ENCODE data around the gene HOXD10. TPM values are rescaled to one million over a fixed set of nuclear protein-coding genes. Genes with fewer than 3 reads are reported as not detected.

The HOXD10 gene
- total and polyA plus RNA-seq, 2 donors: 4.1 to 14.1 TPM

GRCh38 chr2:176103742-176104315 lies 12.7 kb upstream of the HOXD10 start:
- Histone ChIP-seq H3K27ac (ENCODE audit: low read depth) (no peak overlapping the region), H3K36me3 (ENCODE audit: insufficient read depth) (no peaks in the 10 kb centered on the region), H3K4me1 (ENCODE audit: insufficient read depth) (no peaks in the 10 kb centered on the region), H3K4me3 (ENCODE audit: low read depth, low read length) (no peak overlapping the region)
- WGBS: 24% methylated on average over 17 of the region's 17 CpGs
- no peak for DNase-seq (ENCODE audit: extremely low spot score)

- Histone ChIP-seq H3K4me1 (ENCODE audit: insufficient read depth) (no peaks in the 10 kb centered on the region), H3K27ac (ENCODE audit: low read depth) (no peak overlapping the region)
Observed at GRCh38 chr2:176104316-176105077, 12.1 kb upstream of the HOXD10 start.

GRCh38 chr2:176105078-176105729 lies 11.4 kb upstream of the HOXD10 start:
- 31% methylated on average over 25 of the region's 25 CpGs for WGBS
- no peak overlapping the region for H3K27ac ChIP-seq (ENCODE audit: low read depth)
- no peaks in the 10 kb centered on the region for H3K4me1 ChIP-seq (ENCODE audit: insufficient read depth)
- no peak overlapping the region for H3K4me3 ChIP-seq (ENCODE audit: low read depth, low read length)
- DNase-seq (ENCODE audit: extremely low spot score): no peak
- no peaks in the 10 kb centered on the region for H3K36me3 ChIP-seq (ENCODE audit: insufficient read depth)

More at GRCh38 chr2:176104316-176105077, 12.1 kb upstream of the HOXD10 start:
- no peak for DNase-seq (ENCODE audit: extremely low spot score)
- Histone ChIP-seq H3K36me3 (ENCODE audit: insufficient read depth) (no peaks in the 10 kb centered on the region), H3K4me3 (ENCODE audit: low read depth, low read length) (no peak overlapping the region)
- WGBS: 3% methylated on average over 56 of the region's 56 CpGs

GRCh38 chr2:176105730-176106580 lies 10.6 kb upstream of the HOXD10 start:
- no peak for DNase-seq (ENCODE audit: extremely low spot score)
- WGBS: 46% methylated on average over 25 of the region's 25 CpGs

GRCh38 chr2:176106581-176107539 lies 9.7 kb upstream of the HOXD10 start, which contains the start of gene HOXD11:
TSS of gene HOXD11 (plus strand) at chr2:176107280. CDS start at chr2:176107356, 76 bp downstream.
- no peaks in the 10 kb centered on the region for H3K4me1 ChIP-seq (ENCODE audit: insufficient read depth)
- H3K27ac ChIP-seq (ENCODE audit: low read depth): no peak within 1 kb of the TSS

More at GRCh38 chr2:176105730-176106580, 10.6 kb upstream of the HOXD10 start:
- Histone ChIP-seq H3K4me1 (ENCODE audit: insufficient read depth) (no peaks in the 10 kb centered on the region), H3K36me3 (ENCODE audit: insufficient read depth) (no peaks in the 10 kb centered on the region), H3K27ac (ENCODE audit: low read depth) (no peak overlapping the region), H3K4me3 (ENCODE audit: low read depth, low read length) (no peak overlapping the region)

GRCh38 chr2:176107731-176108181 lies 8.8 kb upstream of the HOXD10 start:
- H3K27ac ChIP-seq (ENCODE audit: low read depth): no peak overlapping the region
- WGBS: under 1% methylated on average over 59 of the region's 59 CpGs
- no peaks in the 10 kb centered on the region for H3K4me1 ChIP-seq (ENCODE audit: insufficient read depth)
- no peaks in the 10 kb centered on the region for H3K36me3 ChIP-seq (ENCODE audit: insufficient read depth)
- DNase-seq (ENCODE audit: extremely low spot score): no peak
- peak overlapping the region; percentile 47 for H3K4me3 ChIP-seq (ENCODE audit: low read depth, low read length)

More at GRCh38 chr2:176106581-176107539, 9.7 kb upstream of the HOXD10 start, which contains the start of gene HOXD11:
- H3K36me3 ChIP-seq (ENCODE audit: insufficient read depth): no peaks in the 10 kb centered on the region
- no peak for DNase-seq (ENCODE audit: extremely low spot score)
- 3% methylated on average over 85 of the region's 85 CpGs for WGBS
- peak within 1 kb of the TSS; percentile 47 for H3K4me3 ChIP-seq (ENCODE audit: low read depth, low read length)

GRCh38 chr2:176109192-176109901 lies 7.2 kb upstream of the HOXD10 start:
- no peak overlapping the region for H3K4me3 ChIP-seq (ENCODE audit: low read depth, low read length)
- WGBS: 60% methylated on average over 26 of the region's 26 CpGs
- H3K27ac ChIP-seq (ENCODE audit: low read depth): no peak overlapping the region
- no peak for DNase-seq (ENCODE audit: extremely low spot score)
- H3K4me1 ChIP-seq (ENCODE audit: insufficient read depth): no peaks in the 10 kb centered on the region
- no peaks in the 10 kb centered on the region for H3K36me3 ChIP-seq (ENCODE audit: insufficient read depth)

- Histone ChIP-seq H3K27ac (ENCODE audit: low read depth) (no peak overlapping the region), H3K36me3 (ENCODE audit: insufficient read depth) (no peaks in the 10 kb centered on the region), H3K4me1 (ENCODE audit: insufficient read depth) (no peaks in the 10 kb centered on the region), H3K4me3 (ENCODE audit: low read depth, low read length) (no peak overlapping the region)
- 82% methylated on average over 4 of the region's 4 CpGs for whole genome bisulfite sequencing
- DNase-seq (ENCODE audit: extremely low spot score): no peak
Observed at GRCh38 chr2:176109946-176110345, 6.6 kb upstream of the HOXD10 start.

GRCh38 chr2:176110415-176111308 lies 5.9 kb upstream of the HOXD10 start:
- Histone ChIP-seq H3K27ac (ENCODE audit: low read depth) (no peak overlapping the region), H3K4me1 (ENCODE audit: insufficient read depth) (no peaks in the 10 kb centered on the region), H3K4me3 (ENCODE audit: low read depth, low read length) (no peak overlapping the region)

GRCh38 chr2:176111309-176111663 lies 5.3 kb upstream of the HOXD10 start:
- no peak for DNase-seq (ENCODE audit: extremely low spot score)
- no peaks in the 10 kb centered on the region for H3K4me1 ChIP-seq (ENCODE audit: insufficient read depth)
- no peak overlapping the region for H3K27ac ChIP-seq (ENCODE audit: low read depth)
- WGBS: 31% methylated on average over 16 of the region's 16 CpGs
- H3K4me3 ChIP-seq (ENCODE audit: low read depth, low read length): no peak overlapping the region
- no peaks in the 10 kb centered on the region for H3K36me3 ChIP-seq (ENCODE audit: insufficient read depth)

More at GRCh38 chr2:176110415-176111308, 5.9 kb upstream of the HOXD10 start:
- DNase-seq (ENCODE audit: extremely low spot score): no peak
- WGBS: 64% methylated on average over 7 of the region's 7 CpGs
- H3K36me3 ChIP-seq (ENCODE audit: insufficient read depth): no peaks in the 10 kb centered on the region

- DNase-seq (ENCODE audit: extremely low spot score): no peak
- no peaks in the 10 kb centered on the region for H3K36me3 ChIP-seq (ENCODE audit: insufficient read depth)
- no peak overlapping the region for H3K27ac ChIP-seq (ENCODE audit: low read depth)
- WGBS: 37% methylated on average over 29 of the region's 29 CpGs
- no peak overlapping the region for H3K4me3 ChIP-seq (ENCODE audit: low read depth, low read length)
- H3K4me1 ChIP-seq (ENCODE audit: insufficient read depth): no peaks in the 10 kb centered on the region
Observed at GRCh38 chr2:176111846-176112374, 4.7 kb upstream of the HOXD10 start.

Measured in urinary bladder (tissue), 4 donors.